Measurements from ENCODE around the gene RAD51B. TPM values are rescaled to one million over a fixed set of nuclear protein-coding genes. Genes with fewer than 3 reads are reported as not detected.

RAD51B gene
- polyA plus RNA-seq, 1 donor (not counting 4 experiments of a cell fraction or from before 2014, with no cell fraction given), result 13.3 TPM

DNA sequence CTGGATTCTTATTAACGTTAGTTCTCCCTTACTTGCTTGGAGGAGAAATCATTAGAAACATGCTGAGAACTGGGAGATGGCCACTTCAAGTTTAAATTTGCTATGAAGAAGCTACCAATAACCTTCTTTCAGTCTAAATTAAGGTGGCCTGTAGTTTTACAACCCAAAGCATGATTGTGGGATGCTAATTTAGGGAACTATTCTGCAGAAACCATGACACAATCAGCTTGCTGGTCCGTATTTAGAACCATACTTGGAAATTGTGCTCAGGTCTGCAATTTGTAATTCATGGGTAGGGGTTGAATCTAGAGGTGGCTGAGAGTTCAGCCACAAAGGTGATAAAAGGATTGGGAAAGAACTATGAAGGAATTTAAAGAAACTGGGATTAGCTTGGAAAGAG is 405.7 kb downstream of the RAD51B start:
- Histone ChIP-seq H3K4me2 (ENCODE audit: control insufficient read depth, extremely low read depth, insufficient read depth, low read depth, low read length) (no peak overlapping the region), H4K20me1 (ENCODE audit: control insufficient read depth, extremely low read depth, insufficient read depth, low read length) (no peaks in the 10 kb centered on the region), H3K27ac (ENCODE audit: control insufficient read depth, insufficient read depth, low read length) (no peak overlapping the region), H3K4me1 (ENCODE audit: control insufficient read depth, extremely low read depth, insufficient read depth, low read length) (no peaks in the 10 kb centered on the region), H3K9me1 (ENCODE audit: control insufficient read depth, extremely low read depth, insufficient read depth, low read length) (no peaks in the 10 kb centered on the region), H3K4me3 (ENCODE audit: control insufficient read depth in 2 of 3, extremely low read depth in 1 of 3, insufficient read depth in 2 of 3, low read depth in 1 of 3, low read length in 3 of 3) (no peak overlapping the region), H3K36me3 (ENCODE audit: control insufficient read depth in 2 of 2, extremely low read depth in 1 of 2, insufficient read depth in 2 of 2, low read length in 2 of 2) (no peaks in the 10 kb centered on the region), H3K27me3 (ENCODE audit: control insufficient read depth, extremely low read depth, insufficient read depth, low read length) (no peaks in the 10 kb centered on the region), H2AFZ (ENCODE audit: control insufficient read depth, low read length) (no peak overlapping the region), H3K9ac (ENCODE audit: control insufficient read depth, extremely low read depth, insufficient read depth, low read length) (no peak overlapping the region), H3K79me2 (ENCODE audit: control insufficient read depth, insufficient read depth, low read length) (no peaks in the 10 kb centered on the region), H3K9me3 (ENCODE audit: control insufficient read depth, low read depth, low read length) (no peaks in the 10 kb centered on the region)
- DNase-seq (ENCODE audit: low read depth, low spot score) (no peak), FAIRE-seq (no peak)
- dilution Hi-C loops (cut with MboI; ENCODE audit: extremely low pct_ligation_motif_present, low sequenced_read_pairs), result no loop called here
- no peak for TF ChIP-seq EZH2 (IDR thresholded peaks at IDR 0.05; ENCODE audit: low read length)
- TF ChIP-seq CTCF (optimal IDR thresholded peaks at IDR 0.05 in 1 of 3, IDR thresholded peaks at IDR 0.05 in 1 of 3, conservative IDR thresholded peaks at IDR 0.05 in 1 of 3; ENCODE audit: extremely low read depth in 1 of 3, insufficient read depth in 2 of 3, low read length in 3 of 3), result no peak

DNA sequence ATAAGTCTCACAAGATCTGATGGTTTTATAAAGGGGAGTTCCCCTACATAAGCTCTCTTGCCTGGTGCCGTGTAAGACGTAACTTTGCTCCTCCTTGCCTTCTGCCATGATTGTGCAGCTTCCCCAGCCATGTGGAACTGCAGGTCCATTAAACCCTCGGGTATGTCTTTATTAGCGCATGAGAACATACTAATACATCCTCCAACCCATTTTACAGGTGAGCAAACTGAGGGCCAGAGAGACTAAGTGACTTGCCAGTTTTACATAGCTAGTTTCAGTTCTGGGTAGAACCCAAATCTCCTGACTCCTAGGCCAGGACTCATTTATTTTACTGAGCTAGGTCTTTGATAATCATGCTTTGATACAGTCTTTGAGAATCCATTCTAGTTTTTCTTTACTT is 406.9 kb downstream of the RAD51B start:
- dilution Hi-C loops (cut with MboI; ENCODE audit: extremely low pct_ligation_motif_present, low sequenced_read_pairs), result no loop called here
- H3K9ac ChIP-seq (ENCODE audit: control insufficient read depth, extremely low read depth, insufficient read depth, low read length), result no peak overlapping the region
- FAIRE-seq (no peak), DNase-seq (ENCODE audit: low read depth, low spot score) (no peak)
- H3K27me3 ChIP-seq (ENCODE audit: control insufficient read depth, extremely low read depth, insufficient read depth, low read length), result no peaks in the 10 kb centered on the region
- H3K4me2 ChIP-seq (ENCODE audit: control insufficient read depth, extremely low read depth, insufficient read depth, low read depth, low read length), result no peak overlapping the region
- no peaks in the 10 kb centered on the region for H3K9me3 ChIP-seq (ENCODE audit: control insufficient read depth, low read depth, low read length)
- TF ChIP-seq CTCF (optimal IDR thresholded peaks at IDR 0.05 in 1 of 3, IDR thresholded peaks at IDR 0.05 in 1 of 3, conservative IDR thresholded peaks at IDR 0.05 in 1 of 3; ENCODE audit: extremely low read depth in 1 of 3, insufficient read depth in 2 of 3, low read length in 3 of 3), result no peak
- TF ChIP-seq EZH2 (IDR thresholded peaks at IDR 0.05; ENCODE audit: low read length), result no peak
- H3K79me2 ChIP-seq (ENCODE audit: control insufficient read depth, insufficient read depth, low read length), result no peaks in the 10 kb centered on the region
- H3K27ac ChIP-seq (ENCODE audit: control insufficient read depth, insufficient read depth, low read length), result no peak overlapping the region
- no peak overlapping the region for H3K4me3 ChIP-seq (ENCODE audit: control insufficient read depth in 2 of 3, extremely low read depth in 1 of 3, insufficient read depth in 2 of 3, low read depth in 1 of 3, low read length in 3 of 3)
- H3K9me1 ChIP-seq (ENCODE audit: control insufficient read depth, extremely low read depth, insufficient read depth, low read length), result no peaks in the 10 kb centered on the region
- H2AFZ ChIP-seq (ENCODE audit: control insufficient read depth, low read length), result no peak overlapping the region
- H3K36me3 ChIP-seq (ENCODE audit: control insufficient read depth in 2 of 2, extremely low read depth in 1 of 2, insufficient read depth in 2 of 2, low read length in 2 of 2), result no peaks in the 10 kb centered on the region
- peaks cover 9% of the 10 kb centered on the region for H3K4me1 ChIP-seq (ENCODE audit: control insufficient read depth, extremely low read depth, insufficient read depth, low read length)
- no peaks in the 10 kb centered on the region for H4K20me1 ChIP-seq (ENCODE audit: control insufficient read depth, extremely low read depth, insufficient read depth, low read length)

Data from keratinocyte (primary cell).